ENCODE data around the gene CPLX1.
"Not testable (repeated sequence)": the region's sequence is repeated elsewhere in the genome, so short reads cannot be mapped to it uniquely, and the experiment has no call there.

The CPLX1 gene

DNA sequence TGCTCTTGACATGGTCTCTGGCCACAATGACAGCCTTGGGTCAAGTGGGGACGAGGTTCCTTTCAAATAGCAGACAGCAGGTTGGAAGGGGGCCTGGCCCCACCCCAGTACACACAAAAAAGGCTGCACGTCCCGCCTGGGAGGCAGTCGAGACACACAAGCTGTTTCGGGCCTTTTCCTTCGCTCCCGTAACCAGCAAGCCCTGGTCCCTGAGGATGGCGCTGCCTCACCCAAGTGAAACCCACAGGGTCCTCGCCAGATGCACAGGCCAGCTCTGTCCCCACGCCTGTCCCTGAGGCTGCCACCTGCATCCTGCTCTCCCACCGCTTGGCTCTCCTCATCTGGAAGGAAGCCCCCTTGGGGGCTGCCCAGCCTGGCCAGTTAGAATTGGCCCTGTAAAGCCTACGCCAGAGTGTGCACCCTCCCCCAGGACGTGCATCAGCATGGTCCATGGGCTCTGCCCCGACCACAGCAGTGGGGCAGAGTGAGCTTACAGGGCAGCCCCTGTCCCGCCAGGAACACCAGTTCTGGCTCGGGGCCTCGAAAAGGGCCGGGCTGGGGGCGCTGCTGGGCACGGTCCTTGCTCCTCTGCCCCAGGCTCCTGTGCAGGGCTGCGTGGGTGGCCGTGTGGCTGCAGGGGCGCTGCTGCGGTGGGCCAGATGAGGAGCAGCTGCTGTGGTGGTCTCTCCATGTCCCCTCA is 2.0 kb downstream of the CPLX1 start:
- no peak overlapping the region for H3K4me3 ChIP-seq (ENCODE audit: low read length)
- no peak for DNase-seq (ENCODE audit: low read depth, low spot score)

DNA sequence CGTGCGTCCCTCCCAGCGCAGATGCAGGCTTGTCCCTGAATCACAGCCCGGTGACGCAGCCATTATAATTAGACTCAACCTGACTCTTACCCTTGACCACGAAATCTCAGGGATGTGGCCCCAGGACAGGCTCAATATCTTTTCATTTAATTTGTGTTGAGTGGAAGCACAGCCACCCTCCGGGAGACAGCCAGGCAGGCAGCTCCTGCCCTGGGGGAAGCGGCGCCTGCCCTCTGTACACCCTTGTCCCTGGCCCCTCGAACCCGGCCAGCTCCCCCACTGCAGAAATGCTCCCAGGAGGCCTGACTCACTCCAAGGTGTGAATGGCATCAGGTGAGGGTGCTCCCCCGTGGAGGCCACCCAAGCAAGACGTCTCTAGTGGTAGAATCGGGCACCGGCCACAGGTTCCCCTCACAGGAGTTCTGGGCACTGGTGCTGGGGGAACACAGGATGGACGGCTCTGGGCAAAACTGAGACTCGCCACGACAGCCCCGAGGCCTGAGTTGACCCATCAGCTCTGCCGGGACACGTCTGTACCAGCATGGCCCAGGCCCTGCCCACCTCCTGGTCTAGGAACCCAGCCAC is 2.7 kb downstream of the CPLX1 start:
- H3K4me3 ChIP-seq (ENCODE audit: low read length) = no peak overlapping the region
- no peak for DNase-seq (ENCODE audit: low read depth, low spot score)

DNA sequence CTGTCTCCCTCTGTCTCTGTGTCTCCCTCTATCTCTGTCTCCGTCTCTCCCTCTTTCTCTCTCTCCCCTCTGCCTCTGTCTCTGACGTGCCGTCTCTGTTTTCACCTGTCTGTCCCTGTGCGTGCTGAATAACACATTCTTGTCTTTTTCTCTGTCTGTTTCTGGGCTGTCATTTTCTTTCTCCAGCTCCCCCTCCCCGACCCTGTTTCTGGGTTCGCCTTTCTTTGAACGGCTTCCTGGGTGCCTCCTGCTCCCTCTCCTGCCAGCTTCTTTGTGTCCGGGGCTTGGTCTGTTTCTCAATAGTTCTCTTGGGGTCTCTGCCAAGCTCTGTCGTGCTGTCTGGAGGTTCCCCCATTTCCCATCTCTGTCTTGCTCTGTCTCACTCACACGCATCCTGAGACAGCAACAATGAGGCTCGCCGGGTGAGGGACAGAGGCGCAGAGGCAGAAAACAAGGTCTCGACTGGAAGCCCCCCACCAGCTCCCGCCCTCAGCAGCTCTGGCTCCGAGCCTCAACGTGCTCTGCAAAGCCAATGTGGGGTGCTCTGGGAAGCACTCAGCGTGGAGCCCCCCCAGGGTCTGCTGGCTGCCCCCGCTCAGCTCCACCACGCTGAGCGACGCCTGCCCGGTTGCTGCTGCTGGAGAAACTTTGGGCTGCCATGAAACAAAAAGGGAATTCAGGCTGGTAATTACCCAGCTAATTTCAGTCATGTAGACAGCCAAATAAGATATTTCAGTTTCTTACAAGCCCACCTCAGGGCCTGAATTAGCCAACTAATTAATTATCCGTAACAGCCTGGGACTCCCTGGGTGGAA is 3.4 kb downstream of the CPLX1 start:
- no peak overlapping the region for H3K4me3 ChIP-seq (ENCODE audit: low read length)
- DNase-seq (ENCODE audit: low read depth, low spot score) = no peak

DNA sequence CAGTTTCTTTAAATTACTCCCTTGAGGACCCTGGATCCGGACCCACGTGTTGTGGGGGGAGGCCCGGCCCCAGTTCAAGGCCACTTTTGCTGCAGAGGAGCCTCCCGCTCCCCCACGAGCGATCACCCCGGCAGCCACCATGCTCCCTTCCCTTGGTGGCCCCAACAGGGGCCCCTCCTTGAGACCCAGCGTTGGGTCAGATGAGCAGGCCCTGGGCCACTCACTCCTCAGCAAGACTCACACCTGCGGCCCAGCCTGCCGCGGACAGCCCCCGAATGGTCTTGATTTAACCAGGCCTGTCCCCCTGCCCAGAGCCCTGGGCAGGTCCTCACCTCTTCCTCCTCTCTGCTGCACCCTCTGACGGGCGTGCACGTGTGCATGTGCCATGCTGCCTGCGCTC is 4.3 kb downstream of the CPLX1 start:
- no peak for DNase-seq (ENCODE audit: low read depth, low spot score)
- H3K4me3 ChIP-seq (ENCODE audit: low read length) = no peak overlapping the region

- H3K4me3 ChIP-seq (ENCODE audit: low read length) = no peak overlapping the region
- DNase-seq (ENCODE audit: low read depth, low spot score) = no peak
Observed at GRCh38 chr4:821181-821591, 4.7 kb downstream of the CPLX1 start.

DNA sequence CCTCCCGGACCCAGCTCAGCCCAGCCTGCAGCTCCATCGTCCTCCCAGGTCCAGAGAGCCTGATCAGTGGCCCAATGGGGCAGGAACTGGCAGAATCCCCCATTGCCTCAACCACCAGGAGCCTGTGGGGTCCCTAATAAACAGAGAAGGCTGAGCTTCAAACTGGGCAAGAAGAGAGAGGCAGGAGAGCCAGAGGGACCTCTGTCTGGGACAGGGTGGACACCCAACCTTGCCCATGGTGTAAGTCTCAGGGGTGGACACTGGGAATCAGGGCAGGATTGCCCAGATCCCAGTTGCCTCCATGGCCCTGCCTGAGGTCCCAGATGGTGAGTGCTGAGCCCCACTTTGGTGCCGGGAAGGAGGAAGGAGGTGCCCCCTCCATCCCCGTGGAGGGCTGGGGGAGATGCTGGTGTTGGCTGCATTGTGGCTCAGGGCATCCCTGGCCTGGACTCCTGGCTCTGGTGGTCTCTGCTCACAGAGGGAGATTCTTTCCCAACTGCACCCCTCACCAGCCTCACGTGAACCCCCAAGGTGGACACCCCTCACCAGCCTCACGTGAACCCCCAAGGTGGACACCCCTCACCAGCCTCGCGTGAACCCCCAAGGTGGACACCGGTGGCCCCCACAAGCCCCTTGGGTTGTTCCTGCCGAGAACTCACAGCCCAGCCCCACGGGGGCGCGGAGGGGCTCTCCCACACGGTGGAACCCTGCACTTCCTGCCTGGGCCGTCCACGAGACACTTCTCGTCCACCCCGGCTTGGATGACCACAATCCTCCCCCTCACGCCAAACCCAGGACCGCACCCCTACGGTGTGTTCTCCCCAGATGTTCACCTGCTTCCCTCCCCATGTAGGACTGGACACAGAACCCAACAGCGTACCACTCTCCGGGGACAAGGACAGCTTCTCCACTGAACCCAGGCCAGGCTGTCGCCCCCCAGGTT is 5.4 kb downstream of the CPLX1 start:
- no peak for DNase-seq (ENCODE audit: low read depth, low spot score)
- no peak overlapping the region for H3K4me3 ChIP-seq (ENCODE audit: low read length)

- no peak overlapping the region for H3K4me3 ChIP-seq (ENCODE audit: low read length)
- DNase-seq (ENCODE audit: low read depth, low spot score) = no peak
Observed at GRCh38 chr4:819401-820229, 6.3 kb downstream of the CPLX1 start.

GRCh38 chr4:818106-818921 is 7.6 kb downstream of the CPLX1 start:
- no peak for DNase-seq (ENCODE audit: low read depth, low spot score)
- H3K4me3 ChIP-seq (ENCODE audit: low read length) = no peak overlapping the region

DNA sequence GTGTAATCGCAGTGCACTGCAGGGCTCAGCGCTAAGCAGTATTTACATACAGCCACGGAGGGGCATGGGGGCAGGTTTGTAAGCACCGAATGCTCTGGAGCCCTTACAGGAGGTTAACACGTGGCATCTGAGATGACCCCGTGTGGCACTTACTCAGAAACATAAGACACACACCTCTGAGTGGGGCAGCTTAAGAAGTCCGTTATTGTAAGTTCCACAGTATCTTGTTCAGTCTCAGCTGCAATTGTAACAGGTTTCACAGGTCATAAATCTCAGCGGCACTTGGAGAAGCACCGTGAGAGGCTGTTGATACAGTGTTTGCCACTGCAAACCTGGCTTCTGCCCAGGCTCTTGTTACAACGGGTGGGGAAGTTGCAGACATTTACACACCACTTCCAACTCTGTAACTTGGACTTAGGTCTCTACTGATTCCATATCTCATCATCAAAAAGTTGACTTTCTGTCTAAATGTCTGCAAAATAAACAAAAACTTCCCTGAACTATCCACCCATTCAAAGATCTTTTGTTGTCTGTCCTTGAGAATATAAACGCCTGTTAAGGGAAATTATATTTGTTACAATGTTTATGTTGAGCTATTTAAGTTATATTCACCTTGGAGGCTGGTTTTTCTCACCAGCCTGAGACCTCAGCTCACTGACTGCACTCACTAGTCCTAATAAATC is 10.3 kb downstream of the CPLX1 start:
- no peak for DNase-seq (ENCODE audit: low read depth, low spot score)
- H3K4me3 ChIP-seq (ENCODE audit: low read length) = no peak overlapping the region

DNA sequence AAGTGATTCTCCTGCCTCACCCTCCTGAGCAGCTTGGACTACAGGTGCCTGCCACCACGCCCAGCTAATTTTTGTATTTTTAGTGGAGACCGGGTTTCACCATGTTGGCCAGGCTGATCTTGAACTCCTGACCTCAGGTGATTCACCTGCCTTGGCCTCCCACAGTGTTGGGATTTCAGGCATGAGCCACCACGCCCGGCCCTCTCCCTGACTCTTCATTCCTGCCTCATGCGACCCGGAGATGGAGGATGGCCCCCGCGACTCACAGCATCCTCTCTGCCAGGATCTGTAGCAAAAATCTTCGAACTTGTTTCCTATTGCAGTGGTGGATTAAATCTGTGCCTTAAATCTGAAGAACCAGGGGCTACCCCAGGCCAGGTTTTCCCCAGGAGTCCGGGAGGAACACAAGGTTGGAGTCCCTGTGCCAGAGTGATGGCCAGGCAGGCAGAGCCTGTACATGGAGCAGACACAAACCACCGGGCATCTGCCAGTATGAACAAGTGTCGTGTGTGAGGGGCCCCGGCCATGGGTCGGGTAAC is 11.5 kb downstream of the CPLX1 start:
- H3K4me3 ChIP-seq (ENCODE audit: low read length) = no peak overlapping the region
- no peak for DNase-seq (ENCODE audit: low read depth, low spot score)

- no peak overlapping the region for H3K4me3 ChIP-seq (ENCODE audit: low read length)
- DNase-seq (ENCODE audit: low read depth, low spot score) = no peak
Observed at GRCh38 chr4:813900-814299, 12.0 kb downstream of the CPLX1 start.

DNA sequence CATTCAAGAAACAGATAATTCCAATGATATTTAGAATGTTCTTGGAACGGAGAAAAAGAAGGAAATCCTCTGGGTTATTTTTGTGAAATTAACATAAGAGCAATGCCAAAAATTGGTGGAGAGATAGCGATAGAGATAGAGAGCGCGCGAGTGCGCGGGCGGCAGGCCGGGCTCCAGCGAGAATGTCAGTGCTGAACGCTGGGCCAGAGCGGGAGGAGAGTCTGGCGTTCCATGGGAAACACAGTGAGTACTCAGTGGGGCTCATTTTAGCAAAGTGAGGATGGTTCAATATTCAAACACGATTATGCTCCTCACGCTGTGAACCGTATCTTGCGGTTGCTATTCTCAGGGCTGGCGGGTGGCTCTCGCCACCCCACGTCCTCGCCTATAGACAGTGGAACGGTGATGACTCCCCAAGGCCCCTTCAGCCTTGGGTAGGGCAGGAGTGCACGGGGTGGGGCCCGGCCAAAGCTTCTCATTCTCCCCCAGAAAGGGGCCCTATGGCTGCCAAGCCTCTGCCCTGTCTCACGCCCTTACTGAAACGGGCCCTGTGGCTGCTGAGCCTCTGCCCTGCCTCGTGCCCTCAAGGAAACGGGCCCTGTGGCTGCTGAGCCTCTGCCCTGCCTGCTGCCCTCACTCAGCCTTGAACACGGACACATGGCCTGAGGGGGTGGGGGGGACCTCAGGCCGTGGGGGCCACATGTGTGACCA is 16.9 kb downstream of the CPLX1 start:
- DNase-seq (ENCODE audit: low read depth, low spot score) = no peak

DNA sequence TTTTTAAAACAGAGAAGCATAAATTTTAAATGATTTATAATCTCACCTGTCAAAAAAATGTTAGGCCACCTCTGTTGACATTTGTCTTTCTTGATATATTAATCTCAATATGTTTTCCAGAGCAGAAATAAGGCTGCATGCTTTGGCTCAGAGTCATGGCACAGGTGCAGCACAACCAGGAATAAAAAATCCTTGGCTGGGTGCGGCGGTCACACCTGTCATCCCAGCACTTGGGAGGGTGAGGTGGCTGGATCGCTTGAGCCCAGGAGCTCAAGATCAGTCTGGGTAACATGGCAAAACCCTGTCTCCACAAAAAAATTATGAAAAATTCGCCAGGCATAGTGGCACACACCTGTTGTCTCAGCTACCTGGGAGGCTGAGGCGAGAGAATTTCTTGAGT is 18.1 kb downstream of the CPLX1 start:
- H3K4me3 ChIP-seq (ENCODE audit: low read length) = no peak overlapping the region
- no peak for DNase-seq (ENCODE audit: low read depth, low spot score)

More for the DNA sequence above, 16.9 kb downstream of the CPLX1 start:
- H3K4me3 ChIP-seq (ENCODE audit: low read length) = no peak overlapping the region

DNA sequence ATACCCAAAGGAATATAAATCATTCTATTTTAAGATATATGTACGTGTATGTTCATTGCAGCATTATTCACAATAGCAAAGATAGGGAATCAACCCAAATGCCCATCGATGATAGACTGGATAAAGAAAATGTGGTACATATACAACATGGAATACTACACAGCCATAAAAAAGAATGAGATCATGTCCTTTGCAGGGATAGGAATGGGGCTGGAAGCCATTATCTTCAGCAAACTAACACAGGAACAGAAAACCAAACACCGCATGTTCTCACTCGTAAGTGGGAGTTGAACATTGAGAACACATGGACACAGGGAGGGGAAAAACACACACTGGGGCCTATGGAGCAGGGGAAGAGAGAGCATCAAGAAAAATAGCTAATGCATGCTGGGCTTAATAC is 18.9 kb downstream of the CPLX1 start:
- DNase-seq (ENCODE audit: low read depth, low spot score); H3K4me3 ChIP-seq (ENCODE audit: low read length): not testable (repeated sequence)

DNA sequence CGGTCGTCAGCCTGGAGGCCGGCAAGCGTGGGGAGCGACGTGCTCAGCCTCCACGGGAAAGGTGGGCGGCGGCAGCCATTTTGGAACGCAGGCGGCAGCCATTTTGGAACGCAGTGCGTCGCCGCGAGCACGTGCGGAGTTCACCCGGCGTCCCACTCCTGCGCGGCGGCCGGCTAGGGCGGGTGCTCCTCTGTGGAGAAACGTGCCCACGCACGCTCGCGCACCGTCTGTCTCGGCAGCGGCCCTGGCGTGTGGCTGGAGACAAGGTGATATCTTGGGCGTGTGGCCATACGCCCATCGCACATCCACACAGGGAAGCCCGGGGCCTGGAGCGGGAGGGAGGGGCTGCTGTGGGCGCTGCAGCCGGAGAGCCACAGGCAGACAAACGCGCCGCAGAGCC is 21.1 kb downstream of the CPLX1 start:
- no peak for DNase-seq (ENCODE audit: low read depth, low spot score)
- no peak overlapping the region for H3K4me3 ChIP-seq (ENCODE audit: low read length)

DNA sequence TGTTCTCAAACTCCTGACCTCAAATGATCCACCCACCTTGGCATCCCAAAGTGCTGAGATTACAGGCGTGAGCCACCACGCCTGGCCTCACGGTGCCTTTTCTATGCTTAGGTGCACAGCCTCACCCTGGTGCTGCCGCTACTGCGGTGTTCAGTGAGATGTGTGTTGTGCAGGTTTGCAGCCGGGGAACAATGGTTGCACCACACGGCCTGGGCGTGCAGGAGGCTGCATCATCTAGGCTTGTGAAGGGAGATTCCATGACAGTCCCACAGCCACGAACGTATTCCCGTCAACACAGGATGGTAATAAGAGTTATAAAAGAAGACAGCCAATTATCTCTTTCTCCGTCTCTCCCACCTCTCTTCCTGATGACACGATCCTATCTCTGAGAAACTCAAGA is 22.0 kb downstream of the CPLX1 start:
- DNase-seq (ENCODE audit: low read depth, low spot score) = no peak

More for the DNA sequence above, 22.0 kb downstream of the CPLX1 start:
- no peak overlapping the region for H3K4me3 ChIP-seq (ENCODE audit: low read length)
